ENCODE data around the gene SOX4. TPM values are rescaled to one million over a fixed set of nuclear protein-coding genes. Genes with fewer than 3 reads are reported as not detected.

SOX4 gene
- polyA plus RNA-seq, 1 of the 3 experiments (the other 2 are of a cell fraction) = 5.5 TPM

DNA sequence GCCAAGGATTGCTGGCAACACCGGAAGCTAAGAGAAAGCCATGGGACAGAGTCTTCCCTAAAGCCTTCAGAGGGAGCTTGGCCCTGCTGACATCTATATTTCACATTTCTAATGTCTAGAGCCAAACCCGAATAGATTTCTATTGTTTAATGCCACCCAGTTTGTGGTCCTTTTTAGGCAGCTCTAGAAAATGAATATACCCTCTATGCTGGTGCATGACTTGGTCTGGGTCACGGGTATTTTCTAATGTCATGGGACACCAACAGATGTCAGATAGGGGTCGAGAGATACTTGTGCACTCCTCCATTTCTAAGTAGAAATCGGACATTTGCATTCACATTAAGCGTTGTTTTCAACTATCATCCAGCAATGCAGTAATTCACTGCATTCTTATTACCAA is 37.0 kb upstream of the SOX4 start (continued):
- TF ChIP-seq, protein P1, sequence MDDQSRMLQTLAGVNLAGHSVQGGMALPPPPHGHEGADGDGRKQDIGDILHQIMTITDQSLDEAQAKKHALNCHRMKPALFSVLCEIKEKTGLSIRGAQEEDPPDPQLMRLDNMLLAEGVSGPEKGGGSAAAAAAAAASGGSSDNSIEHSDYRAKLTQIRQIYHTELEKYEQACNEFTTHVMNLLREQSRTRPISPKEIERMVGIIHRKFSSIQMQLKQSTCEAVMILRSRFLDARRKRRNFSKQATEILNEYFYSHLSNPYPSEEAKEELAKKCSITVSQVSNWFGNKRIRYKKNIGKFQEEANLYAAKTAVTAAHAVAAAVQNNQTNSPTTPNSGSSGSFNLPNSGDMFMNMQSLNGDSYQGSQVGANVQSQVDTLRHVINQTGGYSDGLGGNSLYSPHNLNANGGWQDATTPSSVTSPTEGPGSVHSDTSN (IDR thresholded peaks at IDR 0.05) = no peak
- TF ChIP-seq, protein P2, sequence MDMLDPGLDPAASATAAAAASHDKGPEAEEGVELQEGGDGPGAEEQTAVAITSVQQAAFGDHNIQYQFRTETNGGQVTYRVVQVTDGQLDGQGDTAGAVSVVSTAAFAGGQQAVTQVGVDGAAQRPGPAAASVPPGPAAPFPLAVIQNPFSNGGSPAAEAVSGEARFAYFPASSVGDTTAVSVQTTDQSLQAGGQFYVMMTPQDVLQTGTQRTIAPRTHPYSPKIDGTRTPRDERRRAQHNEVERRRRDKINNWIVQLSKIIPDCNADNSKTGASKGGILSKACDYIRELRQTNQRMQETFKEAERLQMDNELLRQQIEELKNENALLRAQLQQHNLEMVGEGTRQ (IDR thresholded peaks at IDR 0.05; ENCODE audit: borderline replicate concordance, low read depth, low read length) = no peak
- TF ChIP-seq, protein P3, sequence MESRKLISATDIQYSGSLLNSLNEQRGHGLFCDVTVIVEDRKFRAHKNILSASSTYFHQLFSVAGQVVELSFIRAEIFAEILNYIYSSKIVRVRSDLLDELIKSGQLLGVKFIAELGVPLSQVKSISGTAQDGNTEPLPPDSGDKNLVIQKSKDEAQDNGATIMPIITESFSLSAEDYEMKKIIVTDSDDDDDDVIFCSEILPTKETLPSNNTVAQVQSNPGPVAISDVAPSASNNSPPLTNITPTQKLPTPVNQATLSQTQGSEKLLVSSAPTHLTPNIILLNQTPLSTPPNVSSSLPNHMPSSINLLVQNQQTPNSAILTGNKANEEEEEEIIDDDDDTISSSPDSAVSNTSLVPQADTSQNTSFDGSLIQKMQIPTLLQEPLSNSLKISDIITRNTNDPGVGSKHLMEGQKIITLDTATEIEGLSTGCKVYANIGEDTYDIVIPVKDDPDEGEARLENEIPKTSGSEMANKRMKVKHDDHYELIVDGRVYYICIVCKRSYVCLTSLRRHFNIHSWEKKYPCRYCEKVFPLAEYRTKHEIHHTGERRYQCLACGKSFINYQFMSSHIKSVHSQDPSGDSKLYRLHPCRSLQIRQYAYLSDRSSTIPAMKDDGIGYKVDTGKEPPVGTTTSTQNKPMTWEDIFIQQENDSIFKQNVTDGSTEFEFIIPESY (IDR thresholded peaks at IDR 0.05; ENCODE audit: borderline replicate concordance, low read depth) = no peak
- no peak for TF ChIP-seq EZH2phosphoT487 (IDR thresholded peaks at IDR 0.05; ENCODE audit: borderline replicate concordance, low read depth)
- TF ChIP-seq, protein P4, sequence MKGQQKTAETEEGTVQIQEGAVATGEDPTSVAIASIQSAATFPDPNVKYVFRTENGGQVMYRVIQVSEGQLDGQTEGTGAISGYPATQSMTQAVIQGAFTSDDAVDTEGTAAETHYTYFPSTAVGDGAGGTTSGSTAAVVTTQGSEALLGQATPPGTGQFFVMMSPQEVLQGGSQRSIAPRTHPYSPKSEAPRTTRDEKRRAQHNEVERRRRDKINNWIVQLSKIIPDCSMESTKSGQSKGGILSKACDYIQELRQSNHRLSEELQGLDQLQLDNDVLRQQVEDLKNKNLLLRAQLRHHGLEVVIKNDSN (IDR thresholded peaks at IDR 0.05; ENCODE audit: borderline replicate concordance, low read depth) = no peak
- TF ChIP-seq GABPA (IDR thresholded peaks at IDR 0.05; ENCODE audit: low read depth) = no peak
- TF ChIP-seq MEF2A (IDR thresholded peaks at IDR 0.05; ENCODE audit: borderline replicate concordance, low read depth) = no peak
- TF ChIP-seq JUND (IDR thresholded peaks at IDR 0.05) = no peak

DNA sequence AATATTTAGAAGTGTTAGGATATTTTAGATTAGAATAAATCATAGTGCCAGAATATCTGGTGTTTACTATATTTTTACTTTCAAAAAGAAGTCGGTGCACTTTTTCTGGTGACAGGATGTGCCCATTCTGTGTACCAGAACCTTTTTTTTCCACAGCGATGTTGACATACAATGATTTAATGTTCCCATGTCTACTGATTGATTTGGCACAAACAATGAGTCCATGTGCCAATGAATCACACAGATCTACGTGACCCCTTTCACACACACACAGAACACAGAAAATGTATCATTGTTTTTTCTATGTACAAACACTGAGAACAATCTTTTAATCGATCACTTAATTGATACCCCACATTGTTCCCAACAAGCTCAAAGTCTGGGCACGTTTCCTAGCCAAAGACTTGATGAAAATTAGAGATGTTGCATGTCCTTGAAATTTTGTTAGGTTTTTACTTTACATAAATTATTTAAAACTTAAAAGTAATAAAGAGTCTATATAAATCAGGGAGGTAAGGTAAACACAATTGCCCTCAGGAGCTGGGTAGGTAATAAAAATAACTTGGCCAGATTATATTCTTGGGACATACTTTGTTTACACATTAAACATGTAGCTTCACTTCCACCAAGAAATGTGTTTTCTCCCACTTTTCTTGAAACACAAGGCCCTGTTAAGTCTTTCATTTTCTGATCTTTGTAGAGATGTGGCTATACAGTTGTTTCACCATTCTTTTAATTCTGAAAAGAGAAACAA is 36.4 kb upstream of the SOX4 start:
- H3K4me1 ChIP-seq (ENCODE audit: control insufficient read depth in 1 of 2, insufficient read depth in 2 of 2, low read depth in 1 of 2, low read length in 1 of 2) = no peaks in the 10 kb centered on the region
- H3K27me3 ChIP-seq (ENCODE audit: insufficient read depth) = no peaks in the 10 kb centered on the region
- no peak for DNase-seq
- no peaks in the 10 kb centered on the region for H3K9me2 ChIP-seq
- no peak overlapping the region for H3K27ac ChIP-seq (ENCODE audit: low read depth in 2 of 2, low read length in 1 of 2)
- H4K20me1 ChIP-seq (ENCODE audit: insufficient read depth) = no peaks in the 10 kb centered on the region
- H3K4me3 ChIP-seq (ENCODE audit: low read depth in 2 of 2, low read length in 1 of 2) = no peak overlapping the region
- ChIA-PET POLR2A (no interaction called here), CTCF (no interaction called here)
- TF ChIP-seq TAF1 (IDR thresholded peaks at IDR 0.05; ENCODE audit: borderline replicate concordance, low read depth, low read length) (no peak), TCF12 (IDR thresholded peaks at IDR 0.05) (no peak), RCOR1 (IDR thresholded peaks at IDR 0.05; ENCODE audit: low read length) (no peak), GATA2 (CRISPR knock-in tag; IDR thresholded peaks at IDR 0.05) (no peak), FOSL2 (IDR thresholded peaks at IDR 0.05; ENCODE audit: borderline replicate concordance, low read depth) (no peak), RFX5 (IDR thresholded peaks at IDR 0.05; ENCODE audit: low read length) (no peak), MEF2A (IDR thresholded peaks at IDR 0.05; ENCODE audit: borderline replicate concordance, low read depth) (no peak), FOXJ3 (CRISPR knock-in tag; IDR thresholded peaks at IDR 0.05) (no peak), RXRA (IDR thresholded peaks at IDR 0.05; ENCODE audit: borderline replicate concordance, low read depth) (no peak)
- TF ChIP-seq, protein P5, sequence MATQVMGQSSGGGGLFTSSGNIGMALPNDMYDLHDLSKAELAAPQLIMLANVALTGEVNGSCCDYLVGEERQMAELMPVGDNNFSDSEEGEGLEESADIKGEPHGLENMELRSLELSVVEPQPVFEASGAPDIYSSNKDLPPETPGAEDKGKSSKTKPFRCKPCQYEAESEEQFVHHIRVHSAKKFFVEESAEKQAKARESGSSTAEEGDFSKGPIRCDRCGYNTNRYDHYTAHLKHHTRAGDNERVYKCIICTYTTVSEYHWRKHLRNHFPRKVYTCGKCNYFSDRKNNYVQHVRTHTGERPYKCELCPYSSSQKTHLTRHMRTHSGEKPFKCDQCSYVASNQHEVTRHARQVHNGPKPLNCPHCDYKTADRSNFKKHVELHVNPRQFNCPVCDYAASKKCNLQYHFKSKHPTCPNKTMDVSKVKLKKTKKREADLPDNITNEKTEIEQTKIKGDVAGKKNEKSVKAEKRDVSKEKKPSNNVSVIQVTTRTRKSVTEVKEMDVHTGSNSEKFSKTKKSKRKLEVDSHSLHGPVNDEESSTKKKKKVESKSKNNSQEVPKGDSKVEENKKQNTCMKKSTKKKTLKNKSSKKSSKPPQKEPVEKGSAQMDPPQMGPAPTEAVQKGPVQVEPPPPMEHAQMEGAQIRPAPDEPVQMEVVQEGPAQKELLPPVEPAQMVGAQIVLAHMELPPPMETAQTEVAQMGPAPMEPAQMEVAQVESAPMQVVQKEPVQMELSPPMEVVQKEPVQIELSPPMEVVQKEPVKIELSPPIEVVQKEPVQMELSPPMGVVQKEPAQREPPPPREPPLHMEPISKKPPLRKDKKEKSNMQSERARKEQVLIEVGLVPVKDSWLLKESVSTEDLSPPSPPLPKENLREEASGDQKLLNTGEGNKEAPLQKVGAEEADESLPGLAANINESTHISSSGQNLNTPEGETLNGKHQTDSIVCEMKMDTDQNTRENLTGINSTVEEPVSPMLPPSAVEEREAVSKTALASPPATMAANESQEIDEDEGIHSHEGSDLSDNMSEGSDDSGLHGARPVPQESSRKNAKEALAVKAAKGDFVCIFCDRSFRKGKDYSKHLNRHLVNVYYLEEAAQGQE (IDR thresholded peaks at IDR 0.05; ENCODE audit: low read depth, low read length) = no peak
- no peak overlapping the region for H3K4me2 ChIP-seq
- H3K9ac ChIP-seq = no peak overlapping the region
- H3K79me2 ChIP-seq (ENCODE audit: insufficient read depth) = no peaks in the 10 kb centered on the region
- no peaks in the 10 kb centered on the region for H3K36me3 ChIP-seq (replicated peaks in 1 of 2; ENCODE audit: control insufficient read depth in 1 of 2, insufficient read depth in 2 of 2, low read length in 1 of 2)
- H3K9me3 ChIP-seq = no peaks in the 10 kb centered on the region
- H3F3A ChIP-seq (replicated peaks; ENCODE audit: insufficient read depth) = no peaks in the 10 kb centered on the region
- 65% methylated on average over 5 of the region's 5 CpGs for WGBS (ENCODE audit: low lambda C conversion rate)
- H2AFZ ChIP-seq (ENCODE audit: low read depth) = no peak overlapping the region
